ENCODE data around the gene GNB1L.
A peak's percentile ranks its signal among the peaks of the same experiment; 100 is the strongest.

Gene GNB1L

GRCh38 chr22:19840955-19841640, 13.6 kb downstream of the GNB1L start:
- Histone ChIP-seq H3K27ac (replicated peaks; ENCODE audit: low read length) (no peak overlapping the region), H2BK120ac (ENCODE audit: low read depth, low read length) (no peak overlapping the region)

GRCh38 chr22:19840059-19840458, 14.6 kb downstream of the GNB1L start:
- H3K36me3 ChIP-seq (replicated peaks in 1 of 2; ENCODE audit: control insufficient read depth in 2 of 2, insufficient read depth in 2 of 2, low read length in 2 of 2) = peaks cover 0 to 3% of the 10 kb centered on the region in 2 donors
- no peak overlapping the region for H3K9ac ChIP-seq (ENCODE audit: low read depth, low read length, poor library complexity)
- peak overlapping the region; percentile 93 for H4K8ac ChIP-seq (ENCODE audit: low read depth, low read length)
- H3K18ac ChIP-seq (ENCODE audit: low read length) = no peak overlapping the region
- H3K79me1 ChIP-seq (ENCODE audit: low read depth, low read length) = peaks cover 6% of the 10 kb centered on the region
- peaks cover 0 to 15% of the 10 kb centered on the region in 2 donors for H3K4me1 ChIP-seq (ENCODE audit: control insufficient read depth in 2 of 2, insufficient read depth in 1 of 2, low read depth in 1 of 2, low read length in 2 of 2)
- H2BK12ac ChIP-seq (ENCODE audit: low read length) = no peak overlapping the region
- H3K9me3 ChIP-seq (replicated peaks in 1 of 2; ENCODE audit: control insufficient read depth in 2 of 2, insufficient read depth in 1 of 2, low read depth in 1 of 2, low read length in 2 of 2) = peaks cover 0 to 2% of the 10 kb centered on the region in 2 donors
- H3K4ac ChIP-seq (ENCODE audit: low read length) = no peak overlapping the region
- no CpG with 5 or more reads among the region's 4 CpGs for WGBS, 2 donors (ENCODE audit: extremely low coverage in 2 of 2, insufficient read length in 2 of 2, insufficient replicate concordance in 1 of 2)
- no peak overlapping the region for H3K4me2 ChIP-seq (ENCODE audit: insufficient read depth, low read length, poor library complexity, severe bottlenecking)
- no peak for DNase-seq (ENCODE audit: low spot score)
- no peak overlapping the region for H3K14ac ChIP-seq (ENCODE audit: low read length)
- no peak overlapping the region for H3K27ac ChIP-seq (replicated peaks; ENCODE audit: low read length)
- H3K27me3 ChIP-seq (ENCODE audit: control insufficient read depth in 3 of 3, insufficient read depth in 3 of 3, low read depth in 1 of 3, low read length in 3 of 3) = no peaks in the 10 kb centered on the region
- H4K91ac ChIP-seq (ENCODE audit: low read depth, low read length, poor library complexity) = no peak overlapping the region
- no peak overlapping the region for H2BK120ac ChIP-seq (ENCODE audit: low read depth, low read length)
- no peak overlapping the region for H2BK5ac ChIP-seq (ENCODE audit: low read length)
- H2BK15ac ChIP-seq (ENCODE audit: low read length) = no peak overlapping the region
- no peak overlapping the region for H2AK5ac ChIP-seq (ENCODE audit: low read depth, low read length)
- no peak overlapping the region for H3K23ac ChIP-seq (ENCODE audit: low read depth, low read length, poor library complexity)
- H3K4me3 ChIP-seq (ENCODE audit: low read length in 2 of 2) = no peak overlapping the region
- H2AFZ ChIP-seq (ENCODE audit: low read length) = no peak overlapping the region

More at GRCh38 chr22:19840955-19841640, 13.6 kb downstream of the GNB1L start:
- H3K4me2 ChIP-seq (ENCODE audit: insufficient read depth, low read length, poor library complexity, severe bottlenecking) = no peak overlapping the region
- H3K27me3 ChIP-seq (ENCODE audit: control insufficient read depth in 3 of 3, insufficient read depth in 3 of 3, low read depth in 1 of 3, low read length in 3 of 3) = no peaks in the 10 kb centered on the region
- no peak overlapping the region for H3K23ac ChIP-seq (ENCODE audit: low read depth, low read length, poor library complexity)
- no peak overlapping the region for H2BK5ac ChIP-seq (ENCODE audit: low read length)
- no peak overlapping the region for H3K4me3 ChIP-seq (ENCODE audit: low read length in 2 of 2)
- H3K9ac ChIP-seq (ENCODE audit: low read depth, low read length, poor library complexity) = no peak overlapping the region
- no peak overlapping the region for H2BK12ac ChIP-seq (ENCODE audit: low read length)
- no peak overlapping the region for H2BK15ac ChIP-seq (ENCODE audit: low read length)
- no CpG with 5 or more reads among the region's 6 CpGs for WGBS, 2 donors (ENCODE audit: extremely low coverage in 2 of 2, insufficient read length in 2 of 2, insufficient replicate concordance in 1 of 2)
- no peak for DNase-seq (ENCODE audit: low spot score)
- H4K8ac ChIP-seq (ENCODE audit: low read depth, low read length) = no peak overlapping the region
- no peak overlapping the region for H2AFZ ChIP-seq (ENCODE audit: low read length)
- peaks cover 6% of the 10 kb centered on the region for H3K79me1 ChIP-seq (ENCODE audit: low read depth, low read length)
- no peak overlapping the region for H4K91ac ChIP-seq (ENCODE audit: low read depth, low read length, poor library complexity)
- no peak overlapping the region for H3K18ac ChIP-seq (ENCODE audit: low read length)
- H2AK5ac ChIP-seq (ENCODE audit: low read depth, low read length) = peak overlapping the region; percentile 46
- H3K4ac ChIP-seq (ENCODE audit: low read length) = no peak overlapping the region
- H3K4me1 ChIP-seq (ENCODE audit: control insufficient read depth in 2 of 2, insufficient read depth in 1 of 2, low read depth in 1 of 2, low read length in 2 of 2) = peaks cover 0 to 15% of the 10 kb centered on the region in 2 donors
- no peak overlapping the region for H3K14ac ChIP-seq (ENCODE audit: low read length)
- peaks cover 0 to 3% of the 10 kb centered on the region in 2 donors for H3K36me3 ChIP-seq (replicated peaks in 1 of 2; ENCODE audit: control insufficient read depth in 2 of 2, insufficient read depth in 2 of 2, low read length in 2 of 2)
- peaks cover 0 to 2% of the 10 kb centered on the region in 2 donors for H3K9me3 ChIP-seq (replicated peaks in 1 of 2; ENCODE audit: control insufficient read depth in 2 of 2, insufficient read depth in 1 of 2, low read depth in 1 of 2, low read length in 2 of 2)

GRCh38 chr22:19837915-19838314, 16.8 kb downstream of the GNB1L start:
- no peak overlapping the region for H2AK5ac ChIP-seq (ENCODE audit: low read depth, low read length)
- H3K36me3 ChIP-seq (replicated peaks in 1 of 2; ENCODE audit: control insufficient read depth in 2 of 2, insufficient read depth in 2 of 2, low read length in 2 of 2) = peaks cover 0 to 3% of the 10 kb centered on the region in 2 donors
- H3K4me2 ChIP-seq (ENCODE audit: insufficient read depth, low read length, poor library complexity, severe bottlenecking) = no peak overlapping the region
- H4K91ac ChIP-seq (ENCODE audit: low read depth, low read length, poor library complexity) = no peak overlapping the region
- no peak overlapping the region for H2BK5ac ChIP-seq (ENCODE audit: low read length)
- H3K9ac ChIP-seq (ENCODE audit: low read depth, low read length, poor library complexity) = no peak overlapping the region
- H3K9me3 ChIP-seq (replicated peaks in 1 of 2; ENCODE audit: control insufficient read depth in 2 of 2, insufficient read depth in 1 of 2, low read depth in 1 of 2, low read length in 2 of 2) = peaks cover 0 to 2% of the 10 kb centered on the region in 2 donors
- H3K4me1 ChIP-seq (ENCODE audit: control insufficient read depth in 2 of 2, insufficient read depth in 1 of 2, low read depth in 1 of 2, low read length in 2 of 2) = peaks cover 0 to 12% of the 10 kb centered on the region in 2 donors
- H2BK120ac ChIP-seq (ENCODE audit: low read depth, low read length) = no peak overlapping the region
- H3K4ac ChIP-seq (ENCODE audit: low read length) = no peak overlapping the region
- H3K27me3 ChIP-seq (ENCODE audit: control insufficient read depth in 3 of 3, insufficient read depth in 3 of 3, low read depth in 1 of 3, low read length in 3 of 3) = no peaks in the 10 kb centered on the region
- DNase-seq (ENCODE audit: low spot score) = no peak
- H4K8ac ChIP-seq (ENCODE audit: low read depth, low read length) = no peak overlapping the region
- H3K23ac ChIP-seq (ENCODE audit: low read depth, low read length, poor library complexity) = no peak overlapping the region
- no peak overlapping the region for H3K4me3 ChIP-seq (ENCODE audit: low read length in 2 of 2)
- H3K27ac ChIP-seq (replicated peaks; ENCODE audit: low read length) = no peak overlapping the region
- no peak overlapping the region for H2BK15ac ChIP-seq (ENCODE audit: low read length)
- no peak overlapping the region for H3K18ac ChIP-seq (ENCODE audit: low read length)
- H2AFZ ChIP-seq (ENCODE audit: low read length) = no peak overlapping the region
- WGBS, 2 donors (ENCODE audit: extremely low coverage in 2 of 2, insufficient read length in 2 of 2, insufficient replicate concordance in 1 of 2) = no CpG with 5 or more reads among the region's 6 CpGs
- H3K14ac ChIP-seq (ENCODE audit: low read length) = no peak overlapping the region
- H2BK12ac ChIP-seq (ENCODE audit: low read length) = no peak overlapping the region
- H3K79me1 ChIP-seq (ENCODE audit: low read depth, low read length) = peaks cover 3% of the 10 kb centered on the region

- Histone ChIP-seq H4K91ac (ENCODE audit: low read depth, low read length, poor library complexity) (no peak overlapping the region), H2BK15ac (ENCODE audit: low read length) (no peak overlapping the region), H3K4me1 (ENCODE audit: control insufficient read depth in 2 of 2, insufficient read depth in 1 of 2, low read depth in 1 of 2, low read length in 2 of 2) (peaks cover 0 to 2% of the 10 kb centered on the region in 2 donors), H2AK5ac (ENCODE audit: low read depth, low read length) (no peak overlapping the region), H3K4ac (ENCODE audit: low read length) (no peak overlapping the region), H3K4me3 (ENCODE audit: low read length in 2 of 2) (no peak overlapping the region), H3K27ac (replicated peaks; ENCODE audit: low read length) (no peak overlapping the region), H3K14ac (ENCODE audit: low read length) (no peak overlapping the region), H3K79me1 (ENCODE audit: low read depth, low read length) (no peaks in the 10 kb centered on the region), H3K27me3 (ENCODE audit: control insufficient read depth in 3 of 3, insufficient read depth in 3 of 3, low read depth in 1 of 3, low read length in 3 of 3) (no peaks in the 10 kb centered on the region), H2AFZ (ENCODE audit: low read length) (no peak overlapping the region), H3K36me3 (replicated peaks in 1 of 2; ENCODE audit: control insufficient read depth in 2 of 2, insufficient read depth in 2 of 2, low read length in 2 of 2) (no peaks in the 10 kb centered on the region), H4K8ac (ENCODE audit: low read depth, low read length) (no peak overlapping the region), H2BK12ac (ENCODE audit: low read length) (no peak overlapping the region), H3K23ac (ENCODE audit: low read depth, low read length, poor library complexity) (no peak overlapping the region), H3K9me3 (replicated peaks in 1 of 2; ENCODE audit: control insufficient read depth in 2 of 2, insufficient read depth in 1 of 2, low read depth in 1 of 2, low read length in 2 of 2) (no peaks in the 10 kb centered on the region), H2BK120ac (ENCODE audit: low read depth, low read length) (no peak overlapping the region), H3K9ac (ENCODE audit: low read depth, low read length, poor library complexity) (no peak overlapping the region), H3K18ac (ENCODE audit: low read length) (no peak overlapping the region), H3K4me2 (ENCODE audit: insufficient read depth, low read length, poor library complexity, severe bottlenecking) (no peak overlapping the region), H2BK5ac (ENCODE audit: low read length) (no peak overlapping the region)
- DNase-seq (ENCODE audit: low spot score) = no peak
These were observed 18.2 kb downstream of the GNB1L start for GRCh38 chr22:19836512-19836911.
